NOMO-1 treated with DMSO at 0.1 percent for 48 hours (cell line): Measurements from ENCODE around the gene RCHY1.
"Not testable (repeated sequence)": the region's sequence is repeated elsewhere in the genome, so short reads cannot be mapped to it uniquely, and the experiment has no call there.

Experiments used
- DNase-seq: peaks from one replicate; lab custom pipeline; 2025; ENCODE audit not compliant: unreplicated experiment; lab: John Stamatoyannopoulos, UW

Gene RCHY1

GRCh38 chr4:75514131-75514948, at the start of gene RCHY1, which contains the start of gene THAP6:
RCHY1 (minus strand) TSS chr4:75514403; CDS start chr4:75514286, 117 bp downstream.
THAP6 (plus strand) TSS chr4:75514473; CDS start chr4:75515453, 980 bp downstream.
- peak; percentile 92 for DNase-seq

- no peak for DNase-seq
Observed at GRCh38 chr4:75561789-75562188, 47.6 kb upstream of the RCHY1 start.

GRCh38 chr4:75557696-75558095, 43.5 kb upstream of the RCHY1 start:
- DNase-seq, result no peak

- no peak for DNase-seq
Observed at GRCh38 chr4:75555294-75556164, 41.3 kb upstream of the RCHY1 start, which contains the start of gene ODAPH. ODAPH (plus strand) TSS chr4:75556066; CDS start chr4:75556083, 17 bp downstream.

GRCh38 chr4:75552452-75552851, 38.2 kb upstream of the RCHY1 start:
- DNase-seq, result no peak

- DNase-seq, result no peak
Observed at GRCh38 chr4:75549019-75549418, 34.8 kb upstream of the RCHY1 start.

GRCh38 chr4:75547647-75548387, 33.6 kb upstream of the RCHY1 start:
- DNase-seq, result peak; percentile 7

GRCh38 chr4:75545526-75545925, 31.3 kb upstream of the RCHY1 start:
- no peak for DNase-seq

GRCh38 chr4:75544870-75545269, 30.7 kb upstream of the RCHY1 start:
- no peak for DNase-seq

- DNase-seq, result not testable (repeated sequence)
Observed at GRCh38 chr4:75544220-75544619, 30.0 kb upstream of the RCHY1 start.

- DNase-seq, result no peak
Observed at GRCh38 chr4:75542824-75543223, 28.6 kb upstream of the RCHY1 start.

- DNase-seq, result not testable (repeated sequence)
Observed at GRCh38 chr4:75537308-75537707, 23.1 kb upstream of the RCHY1 start.

GRCh38 chr4:75533926-75534325, 19.7 kb upstream of the RCHY1 start:
- DNase-seq, result not testable (repeated sequence)

- not testable (repeated sequence) for DNase-seq
Observed at GRCh38 chr4:75533339-75533887, 19.2 kb upstream of the RCHY1 start.

GRCh38 chr4:75531536-75532143, 17.4 kb upstream of the RCHY1 start:
- DNase-seq, result not testable (repeated sequence)

GRCh38 chr4:75530556-75531322, 16.5 kb upstream of the RCHY1 start:
- no peak for DNase-seq

GRCh38 chr4:75527482-75527881, 13.3 kb upstream of the RCHY1 start:
- DNase-seq, result no peak

- DNase-seq, result no peak
Observed at GRCh38 chr4:75525910-75526309, 11.7 kb upstream of the RCHY1 start.

GRCh38 chr4:75525086-75525485, 10.9 kb upstream of the RCHY1 start:
- no peak for DNase-seq
